ENCODE data around the gene PLA1A. TPM values are rescaled to one million over a fixed set of nuclear protein-coding genes. Genes with fewer than 3 reads are reported as not detected.

PLA1A gene
- total and polyA plus RNA-seq, 10 of the 15 experiments (the other 5 are each of a cell fraction or from before 2014, with no cell fraction given), result 2.9 to 106 (median 4.8) TPM

- ChIA-PET SMC1A (ENCODE audit: uncharacterized antibody, unreplicated experiment) (interaction anchor here (0.9 to 3.6 kb wide), 9 partner anchors 10 to 106 kb away, joined by 3 to 35 read pairs (median 5); partner anchors contain the start of genes ADPRH, CD80 and COX17), CTCF (interaction anchor here (1.0 to 2.6 kb wide), 5 partner anchors 9 to 30 kb away, joined by 3 to 12 read pairs (median 7); partner anchors contain the start of genes ADPRH and CD80), RAD21 (ENCODE audit: unreplicated experiment) (interaction anchor here (0.6 to 2.0 kb wide), 6 partner anchors 9 to 87 kb away, joined by 3 to 6 read pairs (median 4); partner anchors contain the start of gene ADPRH), POLR2A (interaction anchor here (0.5 to 5.8 kb wide), 10 partner anchors 9 to 576 kb away, joined by 3 to 46 read pairs (median 4); partner anchors contain the start of genes ADPRH and CD80)
- Histone ChIP-seq H4K20me1 (ENCODE audit: control insufficient read depth, insufficient read depth) (no peaks in the 10 kb centered on the region), H3K36me3 (ENCODE audit: control insufficient read depth in 2 of 2, insufficient read depth in 2 of 2, low read length in 1 of 2) (no peaks in the 10 kb centered on the region), H3K9ac (ENCODE audit: control insufficient read depth, insufficient read depth, low read length) (no peak overlapping the region; the same call in 1 of the 2 replicates), H3K4me1 (ENCODE audit: control insufficient read depth, insufficient read depth, low read length) (peaks cover 14% of the 10 kb centered on the region), H3K4me3 (no peak overlapping the region), H3K4me2 (ENCODE audit: control insufficient read depth, insufficient read depth) (peak overlapping the region; percentile 67), H3K9me3 (replicated peaks; ENCODE audit: control insufficient read depth, insufficient read depth, low read length) (no peaks in the 10 kb centered on the region), H3K27me3 (replicated peaks in 1 of 2; ENCODE audit: control insufficient read depth in 2 of 2, insufficient read depth in 2 of 2, low read length in 1 of 2) (no peaks in the 10 kb centered on the region), H3K79me2 (ENCODE audit: control insufficient read depth, insufficient read depth, low read length) (peaks cover 3% of the 10 kb centered on the region; the same call in 1 of the 2 replicates), H3K27ac (ENCODE audit: control insufficient read depth, insufficient read depth) (peak overlapping the region; percentile 69), H2AFZ (ENCODE audit: control insufficient read depth, low read depth, low read length) (peak overlapping the region; percentile 39; the same call in 1 of the 2 replicates)
- in situ Hi-C loops (cut with MboI), result no loop called here
- 74% methylated on average over 5 of the region's 5 CpGs for WGBS (ENCODE audit: insufficient coverage, insufficient replicate concordance, low lambda C conversion rate, missing lambda C conversion rate)
- intact Hi-C loops (cut with micrococcal nuclease; ENCODE audit: unreplicated experiment), result no loop called here
- no TSS peak for BruUV-seq (replicated peaks)
- DNase-seq (ENCODE audit: low read depth, low spot score) (no peak), FAIRE-seq (peak; percentile 27), ATAC-seq (peak; percentile 96)
- peak; percentile 56 for TF ChIP-seq RUNX3 (IDR thresholded peaks at IDR 0.05; ENCODE audit: low read length)
- TF ChIP-seq EP300 (IDR thresholded peaks at IDR 0.05; ENCODE audit: borderline replicate concordance in 1 of 2, control insufficient read depth in 1 of 2, low read depth in 2 of 2, low read length in 2 of 2), result 0 out of 4 replicates have a peak, but pooled peaks of 1 of the 2 experiments have one; percentile 18
- TF ChIP-seq IKZF1 (conservative IDR thresholded peaks at IDR 0.05), result peak; percentile 89
- peak; percentile 26 for TF ChIP-seq SKIL (IDR thresholded peaks at IDR 0.05; ENCODE audit: low read depth, poor library complexity, severe bottlenecking)
- no peak for TF ChIP-seq FOXK2 (IDR thresholded peaks at IDR 0.05)
- no peak for TF ChIP-seq ZSCAN29 (IDR thresholded peaks at IDR 0.05)
- peak; percentile 79 for TF ChIP-seq EED (IDR thresholded peaks at IDR 0.05; ENCODE audit: low read depth)
- TF ChIP-seq MTA2 (IDR thresholded peaks at IDR 0.05; ENCODE audit: low read depth), result peak; percentile 54; the same call in 1 of the 2 replicates
- no peak for TF ChIP-seq SIX5 (IDR thresholded peaks at IDR 0.05; ENCODE audit: low read depth, low read length, severe bottlenecking)
- TF ChIP-seq NFIC (IDR thresholded peaks at IDR 0.05; ENCODE audit: low read depth, low read length), result no peak
- 0 out of 2 replicates have a peak, but pooled peaks have one; percentile 7 for TF ChIP-seq SPI1 (IDR thresholded peaks at IDR 0.05; ENCODE audit: borderline replicate concordance, insufficient read depth, low read depth, low read length)
- peak; percentile 66; the same call in 1 of the 2 replicates for TF ChIP-seq RELB (IDR thresholded peaks at IDR 0.05; ENCODE audit: low read depth)
- TF ChIP-seq MTA3 (IDR thresholded peaks at IDR 0.05; ENCODE audit: borderline replicate concordance, low read length), result 0 out of 2 replicates have a peak, but pooled peaks have one; percentile 27
- TF ChIP-seq PAX8 (IDR thresholded peaks at IDR 0.05), result no peak
- TF ChIP-seq STAT1 (conservative IDR thresholded peaks at IDR 0.05), result no peak
- TF ChIP-seq MEF2B (IDR thresholded peaks at IDR 0.05; ENCODE audit: partially characterized antibody, poor library complexity, severe bottlenecking), result peak; percentile 65
- peak; percentile 42; the same call in 1 of the 2 replicates for TF ChIP-seq ATF7 (IDR thresholded peaks at IDR 0.05; ENCODE audit: low read depth)
- peak; percentile 53; the same call in 1 of the 2 replicates for TF ChIP-seq PKNOX1 (IDR thresholded peaks at IDR 0.05)
- peak; percentile 89 to 90 for TF ChIP-seq IKZF2 (IDR thresholded peaks at IDR 0.05)
- TF ChIP-seq DPF2 (IDR thresholded peaks at IDR 0.05), result peak; percentile 52; the same call in 1 of the 2 replicates
Measured at GRCh38 chr3:119570229-119570628, 27.5 kb upstream of the PLA1A start.

Data from GM12878 (cell line).